Nephron progenitor cell (in vitro differentiated cells): ENCODE measurements around the gene GAP43.

Experiments used
- DNase-seq: peaks from one replicate; pipeline ENCODE4 v3.0.0; 2021
- H3K27ac Mint-ChIP-seq: 2 replicates; pipeline ENCODE4 v1.8.0; 2021; ENCODE audit warnings: mild to moderate bottlenecking, moderate library complexity, mixed read lengths
- H3K27me3 Mint-ChIP-seq: 2 replicates; pipeline ENCODE4 v1.8.0; 2021; ENCODE audit warnings: mild to moderate bottlenecking, low read depth, mixed read lengths; ENCODE audit not compliant: poor library complexity
- H3K36me3 Mint-ChIP-seq: 2 replicates; pipeline ENCODE4 v1.8.0; 2021; ENCODE audit warnings: low read depth, mixed read lengths
- H3K4me1 Mint-ChIP-seq: 2 replicates; pipeline ENCODE4 v1.8.0; 2021; ENCODE audit warnings: mixed read lengths
- H3K4me3 Mint-ChIP-seq: 2 replicates; pipeline ENCODE4 v1.8.0; 2021; ENCODE audit warnings: mild to moderate bottlenecking, moderate library complexity, mixed read lengths
- H3K9me3 Mint-ChIP-seq: 2 replicates; pipeline ENCODE4 v1.8.0; 2021; ENCODE audit warnings: mild to moderate bottlenecking, moderate library complexity, mixed read lengths
- TF ChIP-seq, protein P1 (sequence below): fragments of 200-600 bp; sonication (generic); IDR thresholded peaks from 2 replicates; pipeline ENCODE4 v1.5.0; 2021; ENCODE audit warnings: antibody characterized with exemption

Gene GAP43

GRCh38 chr3:115688418-115688817 lies 65.1 kb downstream of the GAP43 start:
- H3K27ac Mint-ChIP-seq: no peak overlapping the region
- no peaks in the 10 kb centered on the region for H3K36me3 Mint-ChIP-seq
- peaks cover 5% of the 10 kb centered on the region for H3K4me1 Mint-ChIP-seq
- H3K4me3 Mint-ChIP-seq: no peak overlapping the region
- no peaks in the 10 kb centered on the region for H3K9me3 Mint-ChIP-seq
- TF ChIP-seq, protein P1, sequence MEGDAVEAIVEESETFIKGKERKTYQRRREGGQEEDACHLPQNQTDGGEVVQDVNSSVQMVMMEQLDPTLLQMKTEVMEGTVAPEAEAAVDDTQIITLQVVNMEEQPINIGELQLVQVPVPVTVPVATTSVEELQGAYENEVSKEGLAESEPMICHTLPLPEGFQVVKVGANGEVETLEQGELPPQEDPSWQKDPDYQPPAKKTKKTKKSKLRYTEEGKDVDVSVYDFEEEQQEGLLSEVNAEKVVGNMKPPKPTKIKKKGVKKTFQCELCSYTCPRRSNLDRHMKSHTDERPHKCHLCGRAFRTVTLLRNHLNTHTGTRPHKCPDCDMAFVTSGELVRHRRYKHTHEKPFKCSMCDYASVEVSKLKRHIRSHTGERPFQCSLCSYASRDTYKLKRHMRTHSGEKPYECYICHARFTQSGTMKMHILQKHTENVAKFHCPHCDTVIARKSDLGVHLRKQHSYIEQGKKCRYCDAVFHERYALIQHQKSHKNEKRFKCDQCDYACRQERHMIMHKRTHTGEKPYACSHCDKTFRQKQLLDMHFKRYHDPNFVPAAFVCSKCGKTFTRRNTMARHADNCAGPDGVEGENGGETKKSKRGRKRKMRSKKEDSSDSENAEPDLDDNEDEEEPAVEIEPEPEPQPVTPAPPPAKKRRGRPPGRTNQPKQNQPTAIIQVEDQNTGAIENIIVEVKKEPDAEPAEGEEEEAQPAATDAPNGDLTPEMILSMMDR: no peak
- no peak for DNase-seq
- H3K27me3 Mint-ChIP-seq: no peaks in the 10 kb centered on the region

GRCh38 chr3:115689928-115690327 lies 66.6 kb downstream of the GAP43 start:
- Mint-ChIP-seq H3K27ac (peak overlapping the region; percentile 15), H3K36me3 (no peaks in the 10 kb centered on the region), H3K27me3 (no peaks in the 10 kb centered on the region), H3K4me3 (no peak overlapping the region), H3K9me3 (no peaks in the 10 kb centered on the region), H3K4me1 (peaks cover 12% of the 10 kb centered on the region)
- no peak for DNase-seq
- TF ChIP-seq, protein P1: no peak

DNA sequence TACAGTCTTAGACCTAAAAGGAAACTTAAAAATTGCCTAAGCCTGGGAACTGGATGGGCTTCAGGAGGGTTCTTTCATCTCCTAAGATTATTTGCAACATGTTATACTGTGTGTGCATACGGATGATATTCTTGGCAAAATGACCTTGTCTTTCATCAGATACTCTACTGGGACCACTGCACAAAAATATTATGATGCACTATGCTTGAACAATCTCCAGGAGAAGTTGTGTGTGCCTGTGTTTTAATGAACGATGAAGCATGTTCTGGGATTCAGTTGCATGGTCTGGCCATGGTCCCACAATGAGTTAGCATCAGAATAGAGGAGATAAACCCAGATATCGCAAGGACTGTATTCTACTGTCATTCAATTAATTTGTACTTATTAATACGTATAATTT lies 68.7 kb downstream of the GAP43 start:
- TF ChIP-seq, protein P1: no peak
- Mint-ChIP-seq H3K27me3 (peaks cover 4% of the 10 kb centered on the region), H3K27ac (no peak overlapping the region), H3K4me1 (peaks cover 12% of the 10 kb centered on the region), H3K9me3 (no peaks in the 10 kb centered on the region), H3K4me3 (no peak overlapping the region), H3K36me3 (no peaks in the 10 kb centered on the region)
- DNase-seq: no peak

DNA sequence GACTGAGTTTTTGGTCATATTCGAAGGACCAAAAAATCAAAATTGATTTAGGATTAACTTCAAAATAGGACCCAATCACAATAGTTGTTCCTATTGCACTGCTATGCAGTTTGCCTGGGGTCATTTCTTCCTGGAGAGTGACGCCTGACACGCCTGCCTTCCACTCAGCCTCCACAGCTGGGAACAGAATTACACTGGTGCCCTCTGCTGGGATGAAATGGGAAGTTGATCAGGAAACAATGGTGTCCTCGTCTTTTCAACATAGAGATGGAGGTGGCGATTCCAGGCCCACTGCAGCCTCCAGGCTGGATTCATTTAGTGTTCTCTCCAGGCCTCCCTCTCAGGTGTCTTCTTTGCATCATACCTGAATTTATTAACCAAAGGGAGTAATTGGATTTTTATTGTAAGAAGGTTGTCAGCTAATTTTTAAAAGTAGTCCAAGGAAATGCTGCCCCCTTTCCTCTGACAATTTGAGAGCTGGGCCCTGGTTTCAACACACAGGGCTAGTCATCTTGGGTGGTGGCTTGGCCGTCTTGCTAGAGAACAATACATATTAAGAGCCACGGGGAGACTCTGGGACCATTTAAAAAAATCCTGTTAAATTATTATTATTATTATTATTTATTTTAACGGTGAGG lies 69.7 kb downstream of the GAP43 start:
- Mint-ChIP-seq H3K27me3 (peaks cover 4% of the 10 kb centered on the region), H3K4me3 (no peak overlapping the region), H3K27ac (no peak overlapping the region), H3K9me3 (no peaks in the 10 kb centered on the region), H3K36me3 (no peaks in the 10 kb centered on the region), H3K4me1 (peaks cover 12% of the 10 kb centered on the region)
- peak; percentile 78 for DNase-seq
- TF ChIP-seq, protein P1: peak; percentile 77

DNA sequence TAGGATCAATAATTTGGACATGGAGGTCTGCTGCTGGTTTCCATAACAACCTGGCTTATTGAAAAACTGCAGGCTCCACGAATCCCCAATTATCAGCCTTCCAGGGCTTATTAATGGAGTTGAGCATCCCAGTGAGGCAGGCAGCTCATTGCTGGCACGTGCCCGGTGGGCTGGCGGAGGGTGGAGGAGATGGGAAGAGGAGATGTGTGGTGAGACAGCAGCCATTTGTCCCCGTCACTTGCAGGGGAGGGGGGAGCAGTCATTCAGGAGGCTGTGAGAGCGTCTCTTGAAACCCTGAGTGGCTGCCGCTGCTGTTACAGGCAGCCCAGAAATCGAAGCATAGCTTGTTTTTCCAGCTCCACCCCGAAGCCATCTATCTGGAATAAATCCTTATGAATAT lies 70.6 kb downstream of the GAP43 start:
- peak overlapping the region; percentile 50 for H3K27ac Mint-ChIP-seq
- H3K4me1 Mint-ChIP-seq: peaks cover 12% of the 10 kb centered on the region
- H3K4me3 Mint-ChIP-seq: no peak overlapping the region
- no peaks in the 10 kb centered on the region for H3K36me3 Mint-ChIP-seq
- DNase-seq: peak; percentile 30
- no peaks in the 10 kb centered on the region for H3K9me3 Mint-ChIP-seq
- H3K27me3 Mint-ChIP-seq: peaks cover 4% of the 10 kb centered on the region
- TF ChIP-seq, protein P1: no peak

GRCh38 chr3:115695090-115695489 lies 71.8 kb downstream of the GAP43 start:
- DNase-seq: no peak
- no peak overlapping the region for H3K4me3 Mint-ChIP-seq
- H3K27ac Mint-ChIP-seq: no peak overlapping the region
- H3K36me3 Mint-ChIP-seq: no peaks in the 10 kb centered on the region
- peaks cover 4% of the 10 kb centered on the region for H3K27me3 Mint-ChIP-seq
- no peaks in the 10 kb centered on the region for H3K9me3 Mint-ChIP-seq
- TF ChIP-seq, protein P1: no peak
- peaks cover 20% of the 10 kb centered on the region for H3K4me1 Mint-ChIP-seq
